CD4-positive, alpha-beta T cell treated with Interleukin-2 at 100 ng/mL for 4 hours (primary cell): ENCODE results near the gene NECAB2.

Experiments used
- DNase-seq: peaks from one replicate; pipeline ENCODE4 v3.0.0-alpha.2; 2020; ENCODE audit warnings: low spot score

Gene NECAB2

DNA sequence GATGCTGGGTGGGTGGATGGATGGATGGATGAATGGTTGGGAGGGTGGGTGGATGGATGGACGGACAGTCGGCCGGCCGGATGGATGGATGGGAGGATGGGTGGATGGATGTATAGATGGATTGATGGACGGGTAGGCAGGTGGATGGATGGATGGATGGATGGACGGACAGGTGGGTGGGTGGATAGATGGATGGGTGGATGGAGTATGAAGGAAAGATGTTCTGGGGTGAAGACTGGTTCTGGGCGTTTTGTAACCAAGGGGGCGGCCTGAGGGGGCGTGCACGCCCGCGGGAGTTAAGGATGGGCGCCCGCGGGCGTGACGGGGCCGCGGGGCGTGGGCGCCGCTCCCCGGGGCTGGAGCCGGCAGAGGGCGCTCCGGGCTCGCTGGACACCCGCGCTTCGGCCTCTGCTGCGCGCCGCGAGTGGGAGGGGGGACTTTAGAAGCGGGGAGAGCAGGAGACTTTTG, at the start of gene NECAB2:
Gene NECAB2, plus strand, starts transcription at position 407 of the 468 bp plus-strand sequence. CDS start 405 bp downstream, outside the sequence.
- no peak for DNase-seq

DNA sequence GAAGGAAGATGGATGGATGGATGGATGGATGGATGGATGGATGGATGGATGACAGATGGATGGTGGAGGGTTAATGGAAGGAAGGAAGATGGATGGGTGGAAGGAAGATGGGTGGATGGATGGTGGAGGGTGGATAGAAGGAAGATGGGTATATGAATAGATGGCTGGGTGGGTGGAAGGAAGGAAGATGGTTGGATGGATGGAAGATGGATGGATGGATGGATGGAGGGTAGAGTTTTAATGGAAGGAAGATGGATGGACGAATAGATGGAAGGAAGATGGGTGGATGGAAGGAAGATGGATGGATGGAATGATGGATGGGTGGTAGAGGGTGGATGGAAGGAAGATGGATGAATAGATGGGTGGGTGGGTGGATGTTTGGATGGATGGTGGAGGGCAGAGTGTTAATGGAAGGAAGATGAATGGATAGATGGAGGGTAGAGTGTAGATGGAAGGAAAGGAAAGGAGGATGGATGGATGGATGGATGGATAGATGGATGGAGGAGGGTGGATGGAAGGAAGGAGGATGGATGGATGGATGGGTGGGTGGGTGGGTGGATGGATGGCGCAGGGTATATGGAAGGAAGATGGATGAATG, 47.1 kb upstream of the NECAB2 start:
- DNase-seq = no peak

DNA sequence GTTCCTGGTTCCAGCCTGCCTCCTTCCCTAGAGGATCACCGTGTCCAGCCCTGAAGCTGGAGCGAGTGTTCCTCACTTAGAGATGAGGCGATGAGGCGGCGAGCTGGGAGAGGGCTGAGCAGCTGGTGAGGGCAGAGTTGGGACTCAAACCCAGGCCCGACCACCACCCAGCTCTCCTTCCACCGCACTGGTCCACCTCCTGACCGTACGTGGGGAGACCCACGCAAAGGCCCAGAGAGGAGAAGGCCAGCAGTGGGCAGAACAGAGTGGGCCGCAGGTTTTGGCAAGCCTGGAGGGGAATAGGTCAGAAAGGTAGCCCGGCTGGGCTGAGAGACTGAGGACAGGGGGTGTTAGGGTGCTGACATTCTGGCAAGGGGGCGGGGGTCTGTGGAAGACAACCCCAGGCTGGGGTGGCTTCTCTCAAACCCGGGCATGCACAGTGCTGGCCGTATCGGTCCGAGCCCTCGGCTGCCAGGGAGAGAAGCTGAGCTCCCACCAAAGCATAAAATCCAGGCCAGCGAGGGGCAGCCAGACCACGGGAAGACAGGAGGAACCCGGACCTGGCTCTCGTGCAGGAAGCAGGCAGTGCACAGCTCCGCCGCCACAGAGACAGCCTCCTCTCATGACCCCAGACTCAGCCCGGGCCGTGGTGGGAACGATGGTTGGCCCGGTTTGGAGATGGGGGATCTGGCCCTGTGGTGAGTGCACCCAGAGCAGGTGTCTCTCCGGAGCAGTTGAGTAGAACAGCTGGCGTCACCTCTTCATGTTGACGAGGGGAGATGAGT, 44.3 kb upstream of the NECAB2 start:
- DNase-seq = no peak

DNA sequence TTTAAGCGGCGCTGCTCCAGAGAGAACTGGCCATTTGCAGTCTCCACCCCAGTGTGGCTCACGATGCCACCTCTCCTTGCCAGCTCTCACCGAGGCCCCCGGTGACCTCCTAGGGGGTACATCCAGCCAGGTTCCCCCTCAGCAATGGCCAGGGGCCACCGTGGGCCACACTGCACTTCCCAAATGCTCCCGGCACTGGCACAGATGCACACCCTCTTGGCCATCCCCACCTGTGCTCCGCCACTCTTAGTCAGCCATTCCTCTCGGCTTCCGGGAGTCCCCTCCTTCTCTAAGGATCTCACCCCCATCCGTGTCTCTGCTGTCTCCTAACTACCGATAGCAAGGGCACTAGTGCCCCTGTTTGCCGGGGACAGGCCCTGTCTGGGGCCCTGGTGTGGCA, 43.4 kb upstream of the NECAB2 start:
- no peak for DNase-seq

DNA sequence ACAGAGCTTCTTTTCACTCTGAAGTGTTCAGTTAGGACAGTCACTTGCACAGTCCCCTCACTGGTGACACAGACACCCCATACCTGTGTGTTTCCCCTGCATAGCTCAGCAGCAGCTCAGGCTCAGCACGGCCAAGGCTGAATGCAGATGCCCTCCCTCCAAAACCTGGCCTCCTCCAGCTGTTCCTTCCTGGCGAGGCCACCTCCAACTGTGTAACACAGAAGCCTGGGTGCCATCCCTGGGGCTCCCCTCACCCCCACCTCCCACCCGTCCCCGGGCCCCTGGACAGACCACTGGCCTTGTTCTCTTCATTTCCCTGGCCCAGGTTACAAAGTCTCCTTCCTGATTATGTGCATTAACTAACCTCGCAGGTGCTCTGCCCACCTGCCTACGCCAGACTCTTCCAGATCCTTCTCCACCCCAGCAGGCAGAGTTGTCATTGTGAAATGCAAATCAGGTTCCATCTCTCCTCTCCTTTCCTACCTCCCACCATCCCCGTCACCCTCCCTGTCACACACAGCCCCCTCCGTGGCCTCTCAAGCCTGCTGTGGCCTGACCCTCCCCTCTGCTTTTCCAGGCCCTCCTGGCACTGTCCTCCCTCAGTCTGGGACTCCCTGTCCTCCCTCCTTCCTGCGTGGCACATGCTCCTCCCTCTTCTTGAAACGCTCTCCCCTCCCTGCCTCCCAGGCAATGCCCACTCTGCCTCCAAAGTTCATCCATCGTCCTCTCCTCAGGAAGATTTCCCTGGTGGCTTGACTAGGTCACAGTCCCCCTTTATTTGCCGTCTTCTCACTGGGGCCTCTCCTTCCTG, 42.7 kb upstream of the NECAB2 start:
- DNase-seq = no peak

DNA sequence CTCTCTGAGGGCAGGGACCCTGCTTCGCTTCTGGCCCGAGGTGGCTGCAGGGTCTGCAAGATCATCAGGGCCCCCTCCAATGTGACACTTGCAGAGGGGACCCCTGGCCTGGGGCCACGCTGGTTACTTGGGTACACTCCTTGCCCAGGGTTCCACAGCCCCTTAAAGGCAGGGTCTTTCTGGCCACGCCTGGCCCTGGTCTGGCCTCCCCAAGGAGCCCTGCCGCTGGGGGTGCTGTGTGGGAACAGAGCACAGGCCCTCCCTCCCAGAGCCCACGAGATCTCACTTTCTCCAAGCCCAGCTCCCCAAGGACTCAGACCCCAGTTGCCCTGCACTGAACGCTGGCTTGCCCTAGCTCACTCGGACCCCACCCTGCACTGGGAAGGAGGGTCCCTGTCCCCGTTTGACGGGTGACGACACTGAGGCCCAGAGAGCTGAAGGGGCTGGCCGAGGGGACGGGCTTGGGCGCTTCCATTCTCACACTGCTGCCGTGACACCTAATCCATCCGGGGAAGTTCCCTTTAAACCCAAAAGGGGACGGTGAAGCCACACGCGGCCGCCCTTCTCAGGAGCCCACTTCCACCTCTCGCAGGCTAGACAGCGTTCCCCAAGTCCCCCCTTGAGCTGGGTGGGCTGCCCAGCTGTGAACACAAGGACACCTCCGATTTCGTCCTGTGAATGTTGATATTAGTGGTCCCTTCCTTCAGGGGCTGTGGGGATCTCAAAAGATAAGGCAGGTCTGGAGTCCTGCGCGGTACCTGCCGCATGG, 41.9 kb upstream of the NECAB2 start:
- DNase-seq = no peak

DNA sequence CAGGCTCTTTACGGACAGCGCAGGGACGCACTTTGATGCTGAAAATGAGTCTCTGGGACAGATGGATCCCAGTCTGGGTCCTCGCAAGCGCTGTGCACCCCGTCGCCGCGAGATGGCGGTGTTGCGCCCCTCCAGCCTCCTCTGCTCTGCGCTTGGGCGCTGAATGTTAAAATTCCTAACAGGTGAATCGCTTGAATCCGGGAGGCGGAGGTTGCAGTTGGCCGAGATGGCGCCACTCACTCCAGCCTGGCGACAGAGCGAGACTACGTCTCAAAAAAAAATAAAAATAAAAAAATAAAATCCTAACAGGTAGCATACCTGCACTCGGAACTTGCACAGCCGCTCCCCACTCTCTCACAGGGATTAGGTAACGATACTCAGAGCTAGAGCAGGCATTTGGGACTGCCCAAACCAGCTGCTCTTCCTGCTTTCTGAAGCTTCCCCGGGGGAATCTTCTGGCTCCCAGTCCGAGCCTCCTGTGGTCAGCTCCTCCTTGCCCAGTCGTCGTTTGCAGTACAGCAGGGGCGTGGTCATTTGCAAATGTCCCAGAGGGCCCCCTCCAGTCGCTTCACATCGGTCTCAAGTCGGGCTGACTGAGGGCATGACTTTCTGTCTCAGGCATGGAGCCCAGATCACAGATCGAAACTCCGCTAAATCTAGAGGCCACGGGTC, 41.2 kb upstream of the NECAB2 start:
- peak; percentile 48 for DNase-seq

DNA sequence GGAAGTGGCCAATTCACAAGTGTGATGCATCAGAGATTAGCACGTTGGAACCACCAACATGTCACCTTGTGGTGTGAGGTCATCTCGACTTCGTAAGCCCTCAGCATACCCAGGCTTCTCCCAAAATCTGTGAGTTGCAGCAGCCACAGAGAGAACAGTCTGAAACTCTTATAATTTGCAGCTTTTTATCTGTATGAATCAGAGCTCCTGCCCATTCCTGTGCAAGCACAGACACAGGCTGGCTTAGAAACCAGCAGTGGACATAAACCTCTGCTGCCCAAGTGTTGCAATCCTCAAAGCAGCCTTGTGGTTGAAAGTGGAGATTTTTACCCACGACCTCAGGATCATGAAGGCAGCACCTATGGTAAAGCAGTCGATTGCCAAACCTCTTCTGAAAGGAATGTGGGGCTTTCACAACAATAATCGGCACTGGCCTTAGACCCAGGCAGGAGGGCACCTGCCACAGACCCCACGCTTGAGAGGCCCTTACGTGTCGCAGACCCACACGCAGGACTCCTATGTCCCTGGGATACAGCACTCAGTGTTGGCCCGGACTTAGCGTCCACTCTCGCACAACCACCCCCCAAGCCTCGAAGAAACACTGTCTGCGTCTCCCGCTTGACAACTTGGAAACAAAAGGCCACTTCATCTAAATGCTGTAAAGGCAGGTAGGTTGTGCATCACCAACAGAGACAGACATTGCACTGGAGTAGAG, 39.5 kb upstream of the NECAB2 start:
- DNase-seq = no peak

DNA sequence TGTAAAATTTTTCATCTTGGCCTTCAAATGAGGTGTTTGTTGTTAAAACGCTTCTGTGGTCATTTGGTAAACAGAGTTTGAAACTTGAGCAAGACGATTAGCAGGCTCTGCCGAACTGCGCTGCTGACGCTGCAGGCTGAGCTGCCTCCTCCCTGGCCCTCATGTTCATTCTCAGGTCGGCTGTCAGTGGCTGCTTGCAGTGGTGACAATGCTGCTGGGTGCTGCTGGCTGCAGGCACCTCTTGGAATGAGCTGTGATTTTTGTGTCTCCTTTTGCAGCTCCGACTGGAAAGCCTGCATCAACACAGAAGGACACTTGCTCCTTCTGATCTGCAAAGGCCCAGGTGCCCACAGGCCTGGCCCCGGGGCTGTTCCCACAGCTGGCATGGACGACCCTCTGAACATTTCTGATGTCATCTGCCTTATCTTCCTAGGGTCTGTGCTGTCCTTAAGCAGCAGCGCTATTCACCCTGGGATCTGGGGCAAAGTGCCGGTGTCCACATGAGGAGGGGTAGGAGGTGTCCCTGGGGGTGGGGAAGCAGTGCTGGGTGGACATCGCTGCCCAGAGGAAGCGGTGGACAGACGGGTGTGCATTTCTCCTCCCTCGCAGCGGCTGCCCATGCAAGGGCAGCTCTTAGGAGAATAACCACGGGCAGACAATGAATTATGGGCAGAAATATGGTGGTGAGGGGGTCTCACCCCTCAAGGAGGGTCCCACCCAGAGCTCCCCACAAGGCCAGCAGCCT, 38.1 kb upstream of the NECAB2 start:
- DNase-seq = no peak

DNA sequence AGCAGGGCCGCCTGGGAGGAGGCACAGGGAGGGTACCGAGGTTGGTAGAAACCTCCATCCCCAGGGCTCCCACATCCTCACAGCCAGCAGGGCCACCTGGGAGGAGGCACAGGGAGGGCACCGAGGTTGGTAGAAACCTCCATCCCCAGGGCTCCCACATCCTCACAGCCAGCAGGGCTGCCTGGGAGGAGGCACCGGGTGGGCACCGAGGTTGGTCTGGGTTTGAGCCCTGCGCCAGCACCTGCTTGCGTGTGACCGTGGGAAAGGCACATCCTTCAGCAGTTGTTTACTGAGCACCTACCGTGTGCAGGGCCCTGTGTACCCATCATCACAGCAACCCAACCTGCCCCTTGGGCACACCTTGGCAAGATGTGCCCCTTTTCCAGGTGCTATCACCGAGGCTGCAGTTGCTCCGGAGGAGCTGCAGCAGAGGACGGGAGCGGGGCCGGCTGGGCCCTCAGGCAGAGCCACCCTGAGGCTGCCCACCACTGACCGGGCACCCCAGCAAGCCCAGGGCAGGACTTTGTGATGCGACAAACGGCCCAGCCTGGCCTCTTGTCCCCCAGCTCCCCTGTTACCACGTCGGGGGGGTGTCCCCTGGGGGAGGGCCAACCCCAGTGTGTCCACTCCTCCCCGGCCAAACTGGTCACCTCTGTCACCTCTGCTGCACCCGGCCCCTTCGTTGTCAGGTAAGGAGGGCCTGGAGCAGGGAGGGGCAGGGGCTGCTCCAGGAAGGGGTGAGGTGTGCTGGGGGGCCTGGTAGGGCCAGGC, 37.1 kb upstream of the NECAB2 start:
- no peak for DNase-seq

DNA sequence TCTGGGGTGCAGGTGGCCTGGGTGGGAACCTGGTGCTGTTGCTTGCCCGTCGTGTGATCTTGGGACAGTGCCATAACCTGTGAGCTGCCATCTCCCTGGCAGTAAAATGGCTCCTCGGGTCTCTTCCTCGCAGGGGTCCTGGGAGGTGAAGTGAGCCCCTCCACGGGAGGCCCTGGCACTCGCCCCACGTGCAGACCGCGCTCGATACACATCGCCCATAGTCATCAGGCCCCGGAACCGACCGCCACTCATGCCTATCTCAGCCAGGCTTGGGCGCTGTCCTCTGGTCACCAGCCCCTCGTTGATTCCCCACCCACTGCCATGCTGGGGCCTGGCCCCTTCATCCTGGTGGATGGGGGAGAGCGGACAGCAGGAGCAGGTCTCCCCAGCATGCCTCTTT, 36.5 kb upstream of the NECAB2 start:
- no peak for DNase-seq

DNA sequence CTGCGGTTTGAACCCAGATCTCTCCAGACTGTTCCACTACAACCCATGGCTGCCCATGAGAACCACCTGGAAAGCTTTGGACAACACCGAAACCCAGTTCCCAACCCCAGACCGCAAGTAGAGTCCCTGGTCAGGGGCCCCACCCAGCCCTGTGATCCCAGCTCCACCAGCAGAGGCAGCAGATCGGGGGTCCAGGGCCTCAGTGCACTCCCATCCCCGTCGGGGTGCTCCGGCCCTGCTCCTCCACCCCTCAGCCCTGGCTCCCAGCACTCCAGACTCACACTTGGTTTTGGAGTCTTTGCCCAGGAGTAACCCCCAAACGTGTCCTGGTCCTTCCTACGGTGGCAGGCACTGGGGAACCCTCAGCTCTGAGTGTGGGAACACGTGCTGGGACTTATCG, 35.7 kb upstream of the NECAB2 start:
- no peak for DNase-seq

DNA sequence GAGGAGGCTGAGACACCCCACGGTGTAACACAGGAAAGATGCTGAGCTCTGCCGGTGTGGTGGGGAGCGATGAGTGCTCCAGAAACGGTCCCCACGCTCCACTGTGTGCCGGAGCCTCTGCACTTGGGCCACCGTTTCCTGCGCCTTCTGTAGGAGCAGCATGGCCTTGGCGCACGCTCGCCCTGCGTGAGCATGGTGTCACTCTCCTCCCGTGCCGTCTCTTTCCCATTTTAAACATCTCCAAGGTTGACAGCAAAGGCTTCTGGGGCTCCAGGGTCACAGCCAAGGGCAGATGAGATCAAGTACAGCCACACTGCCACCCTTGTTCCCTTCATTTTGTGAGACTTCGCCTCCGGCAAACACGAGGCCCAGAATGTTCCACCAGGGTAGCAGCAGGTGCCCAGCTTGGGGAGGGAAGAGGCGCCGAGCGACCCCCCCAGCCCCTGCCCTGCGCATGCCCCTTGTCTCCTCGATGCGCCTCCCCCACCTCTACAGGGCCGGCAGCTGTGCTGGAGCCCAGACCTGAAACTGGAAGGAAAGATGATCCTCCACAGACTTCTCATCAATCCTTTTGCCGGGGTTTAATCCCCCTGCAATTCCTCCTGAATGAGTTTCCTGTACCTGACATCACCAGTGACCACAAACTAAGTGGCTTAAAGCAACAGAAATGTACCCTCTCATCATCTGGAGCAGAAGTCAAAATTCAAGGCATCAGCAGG, 34.9 kb upstream of the NECAB2 start:
- DNase-seq = no peak

DNA sequence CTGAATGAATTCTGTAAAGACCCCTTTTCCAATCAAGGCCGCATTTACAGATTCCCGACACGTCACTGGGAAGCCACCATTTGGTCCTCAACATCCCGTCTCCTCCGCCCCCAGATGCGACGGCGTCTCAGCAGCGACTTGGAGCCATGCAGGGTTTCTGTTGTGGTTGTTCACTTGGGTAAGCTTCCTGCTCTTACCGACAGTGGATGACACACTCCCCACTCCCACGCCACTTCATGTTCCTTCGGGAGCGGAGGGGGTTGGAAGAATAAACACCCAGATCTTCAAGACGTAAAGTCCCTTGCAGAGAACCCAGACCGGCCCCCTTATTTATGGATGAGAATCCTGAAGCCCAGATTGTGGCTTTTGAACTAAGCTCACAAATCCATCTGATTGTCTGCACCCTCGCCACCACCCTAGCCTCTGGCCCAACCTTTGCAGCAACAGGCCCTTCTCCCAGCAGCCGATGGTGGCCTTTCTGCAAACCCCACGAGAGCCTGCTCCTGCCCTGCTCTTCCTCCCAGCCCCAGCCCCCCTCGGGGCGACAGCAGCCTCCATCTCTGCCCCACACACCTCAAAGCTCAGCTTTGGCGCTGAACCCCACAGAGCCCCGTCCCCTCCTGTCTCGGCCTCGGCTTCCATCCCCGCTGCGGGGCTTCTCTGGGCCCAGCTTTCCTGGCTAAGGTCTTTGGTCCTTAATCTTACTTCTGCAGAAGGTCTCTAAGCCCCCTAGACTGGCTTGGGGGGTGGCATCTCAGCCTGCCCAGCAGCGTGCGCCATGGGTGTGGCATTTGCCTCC, 34.0 kb upstream of the NECAB2 start:
- DNase-seq = no peak

DNA sequence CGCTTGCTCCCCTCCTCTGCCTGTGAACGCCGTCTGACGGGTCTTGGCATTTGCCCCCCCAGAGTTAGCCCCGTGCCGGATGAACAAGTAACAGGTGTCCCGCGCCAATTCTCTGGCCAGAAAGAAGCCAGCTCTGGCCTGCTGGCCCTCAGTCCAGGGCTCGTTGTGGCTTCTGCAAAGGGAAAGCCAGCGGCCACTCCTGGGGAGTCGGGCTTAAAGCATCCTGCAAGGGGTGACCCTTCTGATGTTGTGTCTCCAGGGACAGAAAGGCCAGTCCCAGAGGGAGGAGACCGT, 33.4 kb upstream of the NECAB2 start:
- no peak for DNase-seq

DNA sequence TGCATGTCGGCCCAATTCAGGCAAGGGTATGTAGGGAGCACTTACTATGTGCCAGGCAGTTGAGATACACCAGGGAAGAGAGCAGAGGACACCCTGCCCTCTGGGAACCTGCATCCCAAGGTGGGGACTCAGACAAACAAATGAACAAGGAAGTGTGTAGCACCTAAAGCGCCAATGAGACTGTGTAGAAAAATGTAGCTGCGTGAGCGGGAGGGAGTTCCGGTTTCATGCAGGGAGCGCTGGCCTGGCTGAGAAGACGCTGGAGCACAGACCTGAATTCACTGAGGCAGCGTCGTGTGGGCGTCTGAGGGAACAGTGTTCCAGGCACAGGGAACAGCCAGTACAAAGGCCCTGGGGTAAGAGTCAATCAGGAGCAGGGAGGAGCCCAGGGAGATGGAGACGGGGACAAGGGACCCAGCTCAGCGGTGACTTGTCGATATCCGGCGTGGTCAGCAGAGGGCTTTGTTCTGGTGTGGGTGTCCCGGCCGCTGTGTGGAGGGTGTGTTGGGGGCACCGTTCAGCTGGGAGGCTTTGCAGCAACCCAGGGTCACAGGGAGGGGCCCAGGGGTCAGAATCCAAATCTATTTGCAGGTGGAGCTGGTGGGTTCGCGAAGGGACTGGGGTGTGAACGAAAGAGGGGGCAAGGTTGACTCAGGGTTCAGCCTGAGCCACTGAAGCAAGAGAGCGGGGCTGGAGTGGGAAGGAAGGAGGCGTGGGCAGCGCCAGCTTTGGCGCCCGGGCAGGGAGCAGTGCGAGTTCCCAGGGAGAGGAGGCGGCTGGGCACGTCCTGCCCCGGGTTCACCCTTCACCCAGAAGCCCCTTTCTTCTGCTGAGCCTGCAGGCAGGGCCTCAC, 32.8 kb upstream of the NECAB2 start:
- DNase-seq = no peak

DNA sequence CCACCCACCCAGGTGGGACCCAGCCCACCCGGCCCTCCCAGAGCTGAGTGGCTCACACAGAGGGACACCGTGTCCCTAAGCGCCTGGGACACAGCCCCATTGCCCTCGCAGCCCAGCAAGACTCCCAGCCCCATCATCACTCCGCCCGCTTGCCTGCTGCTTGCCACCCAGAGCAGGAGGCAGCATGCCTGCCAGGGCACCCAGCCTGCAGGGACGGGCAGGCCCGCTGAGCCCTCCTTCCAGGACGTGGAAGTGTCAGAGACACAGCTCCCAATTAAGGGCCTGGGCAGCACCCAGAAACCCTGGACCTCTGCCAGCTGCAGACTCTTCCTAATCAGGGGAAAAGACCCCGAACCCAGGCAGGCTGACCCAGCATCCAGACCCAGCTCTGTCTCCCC, 32.2 kb upstream of the NECAB2 start:
- DNase-seq = no peak
